WTC11 (cell line): Measurements from ENCODE around the gene BANF2. TPM values are rescaled to one million over a fixed set of nuclear protein-coding genes. Genes with fewer than 3 reads are reported as not detected.

Experiments
- ATAC-seq: fragments of 200-7000 bp; cut with Tn5 transposase; 2 replicates; pipeline ENCODE4 v1.10.0; 2021; ENCODE audit warnings: mild to moderate bottlenecking, moderate library complexity
- CTCF ChIA-PET: fragments of 300-600 bp; sonication (Branson Sonifier 250); formaldehyde crosslinking; loops from one replicate; lab custom pipeline; 2021; ENCODE audit warnings: antibody characterized with exemption; lab: Charles Lee
- POLR2A ChIA-PET: fragments of 350-600 bp; sonication (Branson Sonifier 250); formaldehyde crosslinking; loops from one replicate; lab custom pipeline; 2021; ENCODE audit warnings: antibody characterized with exemption; lab: Charles Lee
- DNase-seq: peaks from one replicate; pipeline ENCODE4 v3.0.0; 2021; ENCODE audit warnings: low spot score
- H3K27ac Mint-ChIP-seq: 2 replicates; pipeline ENCODE4 v1.8.0; 2021; ENCODE audit warnings: mixed read lengths
- H3K27me3 Mint-ChIP-seq: 2 replicates; pipeline ENCODE4 v1.8.0; 2021; ENCODE audit warnings: low read depth, mild to moderate bottlenecking, moderate library complexity, mixed read lengths
- H3K36me3 Mint-ChIP-seq: 2 replicates; pipeline ENCODE4 v1.8.0; 2021; ENCODE audit warnings: mixed read lengths
- H3K4me1 Mint-ChIP-seq: 2 replicates; pipeline ENCODE4 v1.8.0; 2022; ENCODE audit warnings: mixed read lengths
- H3K4me3 Mint-ChIP-seq: 2 replicates; pipeline ENCODE4 v1.8.0; 2021; ENCODE audit warnings: mild to moderate bottlenecking, moderate library complexity, mixed read lengths
- H3K9me3 Mint-ChIP-seq: 2 replicates; pipeline ENCODE4 v1.8.0; 2021; ENCODE audit warnings: mixed read lengths
- CDX4 ChIP-seq: fragments of 250-450 bp; sonication (Bioruptor Pico); IDR thresholded peaks from 2 replicates; pipeline ENCODE4 v1.9.0; 2021; ENCODE audit warnings: moderate library complexity, mild to moderate bottlenecking, inconsistent platforms, borderline replicate concordance
- CREB1 ChIP-seq: sonication (generic); formaldehyde crosslinking; IDR thresholded peaks from 2 replicates; pipeline ENCODE4 v1.8.0; 2023; ENCODE audit warnings: mild to moderate bottlenecking, missing genetic modification reagents
- CREM ChIP-seq: sonication (generic); formaldehyde crosslinking; IDR thresholded peaks from 2 replicates; pipeline ENCODE4 v1.8.1; 2022; ENCODE audit warnings: mild to moderate bottlenecking, missing genetic modification reagents, moderate library complexity
- ETV6 ChIP-seq: sonication (generic); formaldehyde crosslinking; IDR thresholded peaks from 2 replicates; pipeline ENCODE4 v1.8.1; 2022; ENCODE audit warnings: mild to moderate bottlenecking, missing genetic modification reagents
- FOXP1 ChIP-seq: sonication (generic); formaldehyde crosslinking; IDR thresholded peaks from 2 replicates; pipeline ENCODE4 v1.8.0; 2022; ENCODE audit warnings: missing genetic modification reagents, mild to moderate bottlenecking, moderate library complexity, borderline replicate concordance
- GRHL2 ChIP-seq: fragments of 250-450 bp; sonication (Bioruptor Pico); IDR thresholded peaks from 2 replicates; pipeline ENCODE4 v1.8.0; 2022; ENCODE audit warnings: mild to moderate bottlenecking, moderate library complexity; ENCODE audit not compliant: insufficient replicate concordance, severe bottlenecking
- NFE2L1 ChIP-seq: sonication (generic); formaldehyde crosslinking; IDR thresholded peaks from 2 replicates; pipeline ENCODE4 v1.8.1; 2023; ENCODE audit warnings: missing genetic modification reagents
- NFYB ChIP-seq: sonication (generic); formaldehyde crosslinking; conservative IDR thresholded peaks from 2 replicates; pipeline ENCODE4 v1.8.0; 2022; ENCODE audit warnings: low read depth, missing genetic modification reagents
- PRRX2 ChIP-seq: fragments of 250-450 bp; sonication (Bioruptor Pico); IDR thresholded peaks from 2 replicates; pipeline ENCODE4 v1.8.0; 2021; ENCODE audit warnings: mild to moderate bottlenecking
- RELA ChIP-seq: sonication (generic); formaldehyde crosslinking; IDR thresholded peaks from 2 replicates; pipeline ENCODE4 v1.8.1; 2022; ENCODE audit warnings: missing genetic modification reagents, mild to moderate bottlenecking, borderline replicate concordance
- RORB ChIP-seq: fragments of 250-450 bp; sonication (Bioruptor Pico); IDR thresholded peaks from 2 replicates; pipeline ENCODE4 v1.9.0; 2021; ENCODE audit warnings: mild to moderate bottlenecking
- SMAD4 ChIP-seq: sonication (generic); formaldehyde crosslinking; IDR thresholded peaks from 2 replicates; pipeline ENCODE4 v1.8.0; 2022; ENCODE audit warnings: mild to moderate bottlenecking, missing genetic modification reagents
- ZBTB43 ChIP-seq: sonication (generic); formaldehyde crosslinking; IDR thresholded peaks from 2 replicates; pipeline ENCODE4 v1.8.1; 2023; ENCODE audit warnings: mild to moderate bottlenecking, missing genetic modification reagents
- ZNF121 ChIP-seq: sonication (generic); formaldehyde crosslinking; IDR thresholded peaks from 2 replicates; pipeline ENCODE4 v1.8.0; 2023; ENCODE audit warnings: missing genetic modification reagents
- ZNF232 ChIP-seq: sonication (generic); formaldehyde crosslinking; IDR thresholded peaks from 2 replicates; pipeline ENCODE4 v1.8.0; 2022; ENCODE audit warnings: mild to moderate bottlenecking, missing genetic modification reagents
- ZNF425 ChIP-seq: fragments of 250-450 bp; sonication (Bioruptor Pico); conservative IDR thresholded peaks from 2 replicates; pipeline ENCODE4 v1.9.0; 2021; ENCODE audit warnings: mild to moderate bottlenecking
- ZNF512 ChIP-seq: sonication (generic); formaldehyde crosslinking; IDR thresholded peaks from 2 replicates; pipeline ENCODE4 v1.8.1; 2022; ENCODE audit warnings: missing genetic modification reagents, borderline replicate concordance
- ZNF671 ChIP-seq: fragments of 250-450 bp; sonication (Bioruptor Pico); IDR thresholded peaks from 2 replicates; pipeline ENCODE4 v1.8.0; 2021; ENCODE audit warnings: mild to moderate bottlenecking
- total RNA-seq: library from RNA; stranded (reverse); gene quantifications from 3 replicates; pipeline ENCODE4 v1.2.3, GENCODE V29; 2021
- TF ChIP-seq, protein P1 (sequence below): sonication (generic); formaldehyde crosslinking; IDR thresholded peaks from 2 replicates; pipeline ENCODE4 v1.8.0; 2022; ENCODE audit warnings: missing genetic modification reagents
- TF ChIP-seq, protein P2 (sequence below): sonication (generic); formaldehyde crosslinking; conservative IDR thresholded peaks from 2 replicates; pipeline ENCODE4 v1.8.1; 2022; ENCODE audit warnings: mild to moderate bottlenecking, missing genetic modification reagents
- TF ChIP-seq, protein P3 (sequence below): sonication (generic); formaldehyde crosslinking; IDR thresholded peaks from 2 replicates; pipeline ENCODE4 v1.8.1; 2023; ENCODE audit warnings: mild to moderate bottlenecking, missing genetic modification reagents, borderline replicate concordance
- TF ChIP-seq, protein P4 (sequence below): sonication (generic); formaldehyde crosslinking; IDR thresholded peaks from 2 replicates; pipeline ENCODE4 v1.8.0; 2022; ENCODE audit warnings: mild to moderate bottlenecking, missing genetic modification reagents

Gene BANF2
- total RNA-seq, 1 experiment from 2014 or later = not detected

DNA sequence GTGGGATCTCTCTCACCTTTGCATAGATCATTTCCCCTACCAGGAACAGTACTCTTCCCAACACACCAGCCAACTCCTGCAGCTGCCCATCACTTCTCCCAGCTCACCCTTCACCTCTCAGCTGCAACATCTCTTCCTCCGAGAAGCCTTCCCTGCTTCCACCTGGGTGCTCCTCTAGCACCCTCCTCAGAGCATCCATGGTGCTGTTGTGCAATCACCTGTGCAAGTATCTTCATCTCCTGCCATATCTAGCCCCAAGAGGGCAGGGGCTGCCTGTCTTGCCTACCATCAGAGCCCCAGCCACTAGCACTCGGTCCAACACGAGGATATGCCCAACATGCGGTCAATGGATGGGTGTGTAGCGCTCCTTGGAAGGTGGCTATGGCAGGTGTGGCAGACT, 75.8 kb downstream of the BANF2 start (continued):
- TF ChIP-seq, protein P1, sequence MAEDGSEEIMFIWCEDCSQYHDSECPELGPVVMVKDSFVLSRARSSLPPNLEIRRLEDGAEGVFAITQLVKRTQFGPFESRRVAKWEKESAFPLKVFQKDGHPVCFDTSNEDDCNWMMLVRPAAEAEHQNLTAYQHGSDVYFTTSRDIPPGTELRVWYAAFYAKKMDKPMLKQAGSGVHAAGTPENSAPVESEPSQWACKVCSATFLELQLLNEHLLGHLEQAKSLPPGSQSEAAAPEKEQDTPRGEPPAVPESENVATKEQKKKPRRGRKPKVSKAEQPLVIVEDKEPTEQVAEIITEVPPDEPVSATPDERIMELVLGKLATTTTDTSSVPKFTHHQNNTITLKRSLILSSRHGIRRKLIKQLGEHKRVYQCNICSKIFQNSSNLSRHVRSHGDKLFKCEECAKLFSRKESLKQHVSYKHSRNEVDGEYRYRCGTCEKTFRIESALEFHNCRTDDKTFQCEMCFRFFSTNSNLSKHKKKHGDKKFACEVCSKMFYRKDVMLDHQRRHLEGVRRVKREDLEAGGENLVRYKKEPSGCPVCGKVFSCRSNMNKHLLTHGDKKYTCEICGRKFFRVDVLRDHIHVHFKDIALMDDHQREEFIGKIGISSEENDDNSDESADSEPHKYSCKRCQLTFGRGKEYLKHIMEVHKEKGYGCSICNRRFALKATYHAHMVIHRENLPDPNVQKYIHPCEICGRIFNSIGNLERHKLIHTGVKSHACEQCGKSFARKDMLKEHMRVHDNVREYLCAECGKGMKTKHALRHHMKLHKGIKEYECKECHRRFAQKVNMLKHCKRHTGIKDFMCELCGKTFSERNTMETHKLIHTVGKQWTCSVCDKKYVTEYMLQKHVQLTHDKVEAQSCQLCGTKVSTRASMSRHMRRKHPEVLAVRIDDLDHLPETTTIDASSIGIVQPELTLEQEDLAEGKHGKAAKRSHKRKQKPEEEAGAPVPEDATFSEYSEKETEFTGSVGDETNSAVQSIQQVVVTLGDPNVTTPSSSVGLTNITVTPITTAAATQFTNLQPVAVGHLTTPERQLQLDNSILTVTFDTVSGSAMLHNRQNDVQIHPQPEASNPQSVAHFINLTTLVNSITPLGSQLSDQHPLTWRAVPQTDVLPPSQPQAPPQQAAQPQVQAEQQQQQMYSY (CRISPR knock-in tag) = no peak
- TF ChIP-seq, protein P2, sequence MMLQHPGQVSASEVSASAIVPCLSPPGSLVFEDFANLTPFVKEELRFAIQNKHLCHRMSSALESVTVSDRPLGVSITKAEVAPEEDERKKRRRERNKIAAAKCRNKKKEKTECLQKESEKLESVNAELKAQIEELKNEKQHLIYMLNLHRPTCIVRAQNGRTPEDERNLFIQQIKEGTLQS (CRISPR knock-in tag) = no peak
- TF ChIP-seq RORB (CRISPR knock-in tag) (no peak), CREB1 (CRISPR knock-in tag) (no peak), NFE2L1 (no peak), CDX4 (no peak), PRRX2 (CRISPR knock-in tag) (no peak), ZNF671 (CRISPR knock-in tag) (no peak), ZNF121 (CRISPR knock-in tag) (no peak)
- TF ChIP-seq, protein P3, sequence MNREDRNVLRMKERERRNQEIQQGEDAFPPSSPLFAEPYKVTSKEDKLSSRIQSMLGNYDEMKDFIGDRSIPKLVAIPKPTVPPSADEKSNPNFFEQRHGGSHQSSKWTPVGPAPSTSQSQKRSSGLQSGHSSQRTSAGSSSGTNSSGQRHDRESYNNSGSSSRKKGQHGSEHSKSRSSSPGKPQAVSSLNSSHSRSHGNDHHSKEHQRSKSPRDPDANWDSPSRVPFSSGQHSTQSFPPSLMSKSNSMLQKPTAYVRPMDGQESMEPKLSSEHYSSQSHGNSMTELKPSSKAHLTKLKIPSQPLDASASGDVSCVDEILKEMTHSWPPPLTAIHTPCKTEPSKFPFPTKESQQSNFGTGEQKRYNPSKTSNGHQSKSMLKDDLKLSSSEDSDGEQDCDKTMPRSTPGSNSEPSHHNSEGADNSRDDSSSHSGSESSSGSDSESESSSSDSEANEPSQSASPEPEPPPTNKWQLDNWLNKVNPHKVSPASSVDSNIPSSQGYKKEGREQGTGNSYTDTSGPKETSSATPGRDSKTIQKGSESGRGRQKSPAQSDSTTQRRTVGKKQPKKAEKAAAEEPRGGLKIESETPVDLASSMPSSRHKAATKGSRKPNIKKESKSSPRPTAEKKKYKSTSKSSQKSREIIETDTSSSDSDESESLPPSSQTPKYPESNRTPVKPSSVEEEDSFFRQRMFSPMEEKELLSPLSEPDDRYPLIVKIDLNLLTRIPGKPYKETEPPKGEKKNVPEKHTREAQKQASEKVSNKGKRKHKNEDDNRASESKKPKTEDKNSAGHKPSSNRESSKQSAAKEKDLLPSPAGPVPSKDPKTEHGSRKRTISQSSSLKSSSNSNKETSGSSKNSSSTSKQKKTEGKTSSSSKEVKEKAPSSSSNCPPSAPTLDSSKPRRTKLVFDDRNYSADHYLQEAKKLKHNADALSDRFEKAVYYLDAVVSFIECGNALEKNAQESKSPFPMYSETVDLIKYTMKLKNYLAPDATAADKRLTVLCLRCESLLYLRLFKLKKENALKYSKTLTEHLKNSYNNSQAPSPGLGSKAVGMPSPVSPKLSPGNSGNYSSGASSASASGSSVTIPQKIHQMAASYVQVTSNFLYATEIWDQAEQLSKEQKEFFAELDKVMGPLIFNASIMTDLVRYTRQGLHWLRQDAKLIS (CRISPR knock-in tag) = no peak

- Mint-ChIP-seq H3K9me3 (peaks cover 31% of the 10 kb centered on the region), H3K4me3 (no peak overlapping the region), H3K27me3 (peaks cover 10% of the 10 kb centered on the region), H3K36me3 (peaks cover 20% of the 10 kb centered on the region), H3K4me1 (peaks cover 4% of the 10 kb centered on the region), H3K27ac (no peak overlapping the region)
- ATAC-seq (no peak), DNase-seq (no peak)
- POLR2A ChIA-PET = no interaction called here
- CTCF ChIA-PET = no interaction called here
- TF ChIP-seq FOXP1 (CRISPR knock-in tag) = no peak
- TF ChIP-seq ZNF512 = no peak
- TF ChIP-seq ZNF425 = no peak
- TF ChIP-seq, protein P4, sequence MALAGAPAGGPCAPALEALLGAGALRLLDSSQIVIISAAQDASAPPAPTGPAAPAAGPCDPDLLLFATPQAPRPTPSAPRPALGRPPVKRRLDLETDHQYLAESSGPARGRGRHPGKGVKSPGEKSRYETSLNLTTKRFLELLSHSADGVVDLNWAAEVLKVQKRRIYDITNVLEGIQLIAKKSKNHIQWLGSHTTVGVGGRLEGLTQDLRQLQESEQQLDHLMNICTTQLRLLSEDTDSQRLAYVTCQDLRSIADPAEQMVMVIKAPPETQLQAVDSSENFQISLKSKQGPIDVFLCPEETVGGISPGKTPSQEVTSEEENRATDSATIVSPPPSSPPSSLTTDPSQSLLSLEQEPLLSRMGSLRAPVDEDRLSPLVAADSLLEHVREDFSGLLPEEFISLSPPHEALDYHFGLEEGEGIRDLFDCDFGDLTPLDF = no peak
- TF ChIP-seq ZNF232 (CRISPR knock-in tag) = no peak
- TF ChIP-seq RELA (CRISPR knock-in tag) = no peak
- TF ChIP-seq ETV6 (CRISPR knock-in tag) = no peak
- no peak for TF ChIP-seq ZBTB43 (CRISPR knock-in tag)
- no peak for TF ChIP-seq CREM (CRISPR knock-in tag)
- no peak for TF ChIP-seq GRHL2
- no peak for TF ChIP-seq NFYB
- TF ChIP-seq SMAD4 = no peak
These were observed 76.8 kb downstream of the BANF2 start for GRCh38 chr20:17776551-17776950.
